H1 (cell line): ENCODE data around the gene CD7. TPM values are rescaled to one million over a fixed set of nuclear protein-coding genes. Genes with fewer than 3 reads are reported as not detected.

Experiments used
- ATF3 ChIP-seq: IDR thresholded peaks from 2 replicates; pipeline ENCODE4 v1.6.1; 2011; ENCODE audit warnings: low read depth, mild to moderate bottlenecking, low read length; ENCODE audit not compliant: insufficient read depth
- CBX5 ChIP-seq: fragments of 300-800, 300-1000 bp; sonication (generic); IDR thresholded peaks from 2 replicates; pipeline ENCODE4 v1.7.1; 2016; ENCODE audit warnings: antibody characterized with exemption, low read length, low read depth
- EP300 ChIP-seq, 2 experiments: IDR thresholded peaks; 1 replicate in 1 of 2; 2 replicates in 1 of 2; pipeline ENCODE4 v1.6.1; 2011 to 2012; ENCODE audit warnings: low read depth in 2 of 2, low read length in 2 of 2, mild to moderate bottlenecking in 2 of 2, borderline replicate concordance in 1 of 2, inconsistent platforms in 1 of 2, moderate library complexity in 1 of 2
- GABPA ChIP-seq: IDR thresholded peaks from 2 replicates; pipeline ENCODE4 v1.6.1; 2011; ENCODE audit warnings: mild to moderate bottlenecking, low read length, moderate library complexity, borderline replicate concordance; ENCODE audit not compliant: insufficient read depth
- KDM5A ChIP-seq: fragments of 200-600 bp; IDR thresholded peaks from 2 replicates; pipeline ENCODE4 v1.7.1; 2012; ENCODE audit warnings: mild to moderate bottlenecking, low read length, inconsistent platforms, mixed read lengths
- RNF2 ChIP-seq: fragments of 200-900, 300-1000 bp; sonication (generic); IDR thresholded peaks from 2 replicates; pipeline ENCODE4 v1.7.1; 2016; ENCODE audit warnings: borderline replicate concordance, low read depth, mild to moderate bottlenecking, antibody characterized with exemption, low read length; ENCODE audit not compliant: poor library complexity, severe bottlenecking; ENCODE audit errors: missing control alignments
- RXRA ChIP-seq: IDR thresholded peaks from 2 replicates; pipeline ENCODE4 v1.6.1; 2011; ENCODE audit warnings: low read depth, mild to moderate bottlenecking, low read length, moderate library complexity; ENCODE audit not compliant: insufficient read depth
- SAP30 ChIP-seq: fragments of 300-600 bp; sonication (generic); IDR thresholded peaks from 2 replicates; pipeline ENCODE4 v1.7.1; 2012; ENCODE audit warnings: low read length, moderate library complexity, mild to moderate bottlenecking, inconsistent platforms; ENCODE audit not compliant: insufficient read depth, insufficient replicate concordance
- TBP ChIP-seq: IDR thresholded peaks from 2 replicates; pipeline ENCODE4 v1.6.1; 2011; ENCODE audit warnings: low read depth, low read length, improper control_type of control experiment
- polyA plus RNA-seq, 7 experiments: library from polyadenylated mRNA; depleted of rRNA in 3 of 7; stranded (reverse) in 5 of 7; unstranded in 2 of 7; fragments of >200 nt in 5 of 7; fragments of 200-250 nt in 2 of 7; gene quantifications; 1 replicate in 5 of 7; 2 replicates in 1 of 7; 4 replicates in 1 of 7; pipeline versions ENCODE4 v1.2.1 to v1.2.3, GENCODE V29; 2011 to 2013; ENCODE audit warnings: missing spikeins in 2 of 7, mixed read lengths in 2 of 7
- total RNA-seq: library from RNA; stranded (reverse); fragmentation: NEBNext Ultra II Directional; extraction: Animal tissue kit (Norgen Biotek cat#: 25700); gene quantifications from 2 replicates; pipeline ENCODE4 v1.2.1, GENCODE V29; 2021
- TF ChIP-seq, protein P1 (sequence below): fragments of 300-600 bp; sonication (generic); IDR thresholded peaks from 2 replicates; pipeline ENCODE4 v1.7.1; 2012; ENCODE audit warnings: low read length, moderate library complexity, mild to moderate bottlenecking, inconsistent platforms; ENCODE audit not compliant: insufficient replicate concordance

Gene CD7
- total and polyA plus RNA-seq, 2 of the 8 experiments (the other 6 are each of a cell fraction or from before 2014, with no cell fraction given), result 0.83 to 0.86 TPM

DNA sequence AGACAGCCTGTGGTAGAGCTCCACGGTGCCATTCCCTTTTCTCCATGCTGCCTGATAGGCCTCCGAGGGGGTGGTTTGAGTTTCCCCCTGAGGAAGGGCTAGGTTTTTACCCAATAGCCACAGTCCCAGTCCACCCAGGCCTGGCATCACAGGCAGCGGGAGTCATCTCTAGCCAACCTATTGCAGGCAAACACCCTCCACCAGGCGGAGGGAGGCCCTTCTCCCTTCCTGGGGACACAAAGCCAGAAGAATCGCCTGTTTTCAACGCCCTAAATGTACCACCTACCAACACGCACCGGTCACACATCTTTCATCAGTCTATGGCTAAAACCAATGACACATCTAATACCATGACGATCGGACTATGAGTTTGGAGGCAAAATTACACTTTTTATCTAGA, 51.3 kb downstream of the CD7 start (continued):
- TF ChIP-seq, protein P1, sequence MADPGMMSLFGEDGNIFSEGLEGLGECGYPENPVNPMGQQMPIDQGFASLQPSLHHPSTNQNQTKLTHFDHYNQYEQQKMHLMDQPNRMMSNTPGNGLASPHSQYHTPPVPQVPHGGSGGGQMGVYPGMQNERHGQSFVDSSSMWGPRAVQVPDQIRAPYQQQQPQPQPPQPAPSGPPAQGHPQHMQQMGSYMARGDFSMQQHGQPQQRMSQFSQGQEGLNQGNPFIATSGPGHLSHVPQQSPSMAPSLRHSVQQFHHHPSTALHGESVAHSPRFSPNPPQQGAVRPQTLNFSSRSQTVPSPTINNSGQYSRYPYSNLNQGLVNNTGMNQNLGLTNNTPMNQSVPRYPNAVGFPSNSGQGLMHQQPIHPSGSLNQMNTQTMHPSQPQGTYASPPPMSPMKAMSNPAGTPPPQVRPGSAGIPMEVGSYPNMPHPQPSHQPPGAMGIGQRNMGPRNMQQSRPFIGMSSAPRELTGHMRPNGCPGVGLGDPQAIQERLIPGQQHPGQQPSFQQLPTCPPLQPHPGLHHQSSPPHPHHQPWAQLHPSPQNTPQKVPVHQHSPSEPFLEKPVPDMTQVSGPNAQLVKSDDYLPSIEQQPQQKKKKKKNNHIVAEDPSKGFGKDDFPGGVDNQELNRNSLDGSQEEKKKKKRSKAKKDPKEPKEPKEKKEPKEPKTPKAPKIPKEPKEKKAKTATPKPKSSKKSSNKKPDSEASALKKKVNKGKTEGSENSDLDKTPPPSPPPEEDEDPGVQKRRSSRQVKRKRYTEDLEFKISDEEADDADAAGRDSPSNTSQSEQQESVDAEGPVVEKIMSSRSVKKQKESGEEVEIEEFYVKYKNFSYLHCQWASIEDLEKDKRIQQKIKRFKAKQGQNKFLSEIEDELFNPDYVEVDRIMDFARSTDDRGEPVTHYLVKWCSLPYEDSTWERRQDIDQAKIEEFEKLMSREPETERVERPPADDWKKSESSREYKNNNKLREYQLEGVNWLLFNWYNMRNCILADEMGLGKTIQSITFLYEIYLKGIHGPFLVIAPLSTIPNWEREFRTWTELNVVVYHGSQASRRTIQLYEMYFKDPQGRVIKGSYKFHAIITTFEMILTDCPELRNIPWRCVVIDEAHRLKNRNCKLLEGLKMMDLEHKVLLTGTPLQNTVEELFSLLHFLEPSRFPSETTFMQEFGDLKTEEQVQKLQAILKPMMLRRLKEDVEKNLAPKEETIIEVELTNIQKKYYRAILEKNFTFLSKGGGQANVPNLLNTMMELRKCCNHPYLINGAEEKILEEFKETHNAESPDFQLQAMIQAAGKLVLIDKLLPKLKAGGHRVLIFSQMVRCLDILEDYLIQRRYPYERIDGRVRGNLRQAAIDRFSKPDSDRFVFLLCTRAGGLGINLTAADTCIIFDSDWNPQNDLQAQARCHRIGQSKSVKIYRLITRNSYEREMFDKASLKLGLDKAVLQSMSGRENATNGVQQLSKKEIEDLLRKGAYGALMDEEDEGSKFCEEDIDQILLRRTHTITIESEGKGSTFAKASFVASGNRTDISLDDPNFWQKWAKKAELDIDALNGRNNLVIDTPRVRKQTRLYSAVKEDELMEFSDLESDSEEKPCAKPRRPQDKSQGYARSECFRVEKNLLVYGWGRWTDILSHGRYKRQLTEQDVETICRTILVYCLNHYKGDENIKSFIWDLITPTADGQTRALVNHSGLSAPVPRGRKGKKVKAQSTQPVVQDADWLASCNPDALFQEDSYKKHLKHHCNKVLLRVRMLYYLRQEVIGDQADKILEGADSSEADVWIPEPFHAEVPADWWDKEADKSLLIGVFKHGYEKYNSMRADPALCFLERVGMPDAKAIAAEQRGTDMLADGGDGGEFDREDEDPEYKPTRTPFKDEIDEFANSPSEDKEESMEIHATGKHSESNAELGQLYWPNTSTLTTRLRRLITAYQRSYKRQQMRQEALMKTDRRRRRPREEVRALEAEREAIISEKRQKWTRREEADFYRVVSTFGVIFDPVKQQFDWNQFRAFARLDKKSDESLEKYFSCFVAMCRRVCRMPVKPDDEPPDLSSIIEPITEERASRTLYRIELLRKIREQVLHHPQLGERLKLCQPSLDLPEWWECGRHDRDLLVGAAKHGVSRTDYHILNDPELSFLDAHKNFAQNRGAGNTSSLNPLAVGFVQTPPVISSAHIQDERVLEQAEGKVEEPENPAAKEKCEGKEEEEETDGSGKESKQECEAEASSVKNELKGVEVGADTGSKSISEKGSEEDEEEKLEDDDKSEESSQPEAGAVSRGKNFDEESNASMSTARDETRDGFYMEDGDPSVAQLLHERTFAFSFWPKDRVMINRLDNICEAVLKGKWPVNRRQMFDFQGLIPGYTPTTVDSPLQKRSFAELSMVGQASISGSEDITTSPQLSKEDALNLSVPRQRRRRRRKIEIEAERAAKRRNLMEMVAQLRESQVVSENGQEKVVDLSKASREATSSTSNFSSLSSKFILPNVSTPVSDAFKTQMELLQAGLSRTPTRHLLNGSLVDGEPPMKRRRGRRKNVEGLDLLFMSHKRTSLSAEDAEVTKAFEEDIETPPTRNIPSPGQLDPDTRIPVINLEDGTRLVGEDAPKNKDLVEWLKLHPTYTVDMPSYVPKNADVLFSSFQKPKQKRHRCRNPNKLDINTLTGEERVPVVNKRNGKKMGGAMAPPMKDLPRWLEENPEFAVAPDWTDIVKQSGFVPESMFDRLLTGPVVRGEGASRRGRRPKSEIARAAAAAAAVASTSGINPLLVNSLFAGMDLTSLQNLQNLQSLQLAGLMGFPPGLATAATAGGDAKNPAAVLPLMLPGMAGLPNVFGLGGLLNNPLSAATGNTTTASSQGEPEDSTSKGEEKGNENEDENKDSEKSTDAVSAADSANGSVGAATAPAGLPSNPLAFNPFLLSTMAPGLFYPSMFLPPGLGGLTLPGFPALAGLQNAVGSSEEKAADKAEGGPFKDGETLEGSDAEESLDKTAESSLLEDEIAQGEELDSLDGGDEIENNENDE, result no peak
- TF ChIP-seq ATF3 (no peak), RNF2 (no peak), TBP (no peak), KDM5A (no peak), EP300 (IDR thresholded peaks at IDR 0.05; ENCODE audit: borderline replicate concordance in 1 of 2, low read depth in 2 of 2, low read length in 2 of 2) (no peak), SAP30 (no peak), GABPA (no peak), RXRA (no peak), CBX5 (no peak)
